Right atrium auricular region (tissue), 2 donors: ENCODE data around the gene RNASE13. TPM values are rescaled to one million over a fixed set of nuclear protein-coding genes. Genes with fewer than 3 reads are reported as not detected.
A peak's percentile ranks its signal among the peaks of the same experiment; 100 is the strongest.
"Not testable (repeated sequence)": the region's sequence is repeated elsewhere in the genome, so short reads cannot be mapped to it uniquely, and the experiment has no call there.

Experiments used
- DNase-seq: peaks from one replicate; pipeline ENCODE4 v3.0.0-alpha.2; 2019; ENCODE audit warnings: low spot score
- H3K27ac ChIP-seq, 2 donors: fragments of 200-600 bp; sonication (generic); 1 replicate in 1 of 2; 2 replicates in 1 of 2; pipeline ENCODE4 v1.5.1; 2016 to 2019
- H3K27me3 ChIP-seq, 2 donors: fragments of 200-600 bp; sonication (generic); one replicate each; pipeline versions ENCODE4 v1.5.1 to v1.6.0; 2017 to 2019
- H3K36me3 ChIP-seq: fragments of 200-600 bp; sonication (generic); one replicate; pipeline ENCODE4 v1.5.1; 2016
- H3K4me1 ChIP-seq, 2 donors: fragments of 200-600 bp; sonication (generic); one replicate each; pipeline versions ENCODE4 v1.5.1 to v1.6.0; 2017 to 2019
- H3K4me3 ChIP-seq, 2 donors: fragments of 200-600 bp; sonication (generic); 1 replicate in 1 of 2; 2 replicates in 1 of 2; pipeline ENCODE4 v1.5.1; 2017 to 2019; ENCODE audit warnings: mild to moderate bottlenecking in 1 of 2, moderate library complexity in 1 of 2
- H3K9me3 ChIP-seq, 2 donors: fragments of 200-600 bp; sonication (generic); one replicate each; pipeline ENCODE4 v1.5.1; 2019
- total RNA-seq, 2 donors: library from RNA; depleted of rRNA; stranded (reverse); fragments of >200 nt; gene quantifications; one replicate each; pipeline ENCODE4 v1.1.0, GENCODE V29; 2016
- TF ChIP-seq, protein P1 (sequence below), 2 donors: fragments of 200-600 bp; sonication (generic); IDR thresholded peaks; one replicate each; pipeline ENCODE4 v1.5.1; 2019; ENCODE audit warnings: antibody characterized with exemption in 2 of 2

Gene RNASE13
- total RNA-seq, 2 donors from 2014 or later: not detected

DNA sequence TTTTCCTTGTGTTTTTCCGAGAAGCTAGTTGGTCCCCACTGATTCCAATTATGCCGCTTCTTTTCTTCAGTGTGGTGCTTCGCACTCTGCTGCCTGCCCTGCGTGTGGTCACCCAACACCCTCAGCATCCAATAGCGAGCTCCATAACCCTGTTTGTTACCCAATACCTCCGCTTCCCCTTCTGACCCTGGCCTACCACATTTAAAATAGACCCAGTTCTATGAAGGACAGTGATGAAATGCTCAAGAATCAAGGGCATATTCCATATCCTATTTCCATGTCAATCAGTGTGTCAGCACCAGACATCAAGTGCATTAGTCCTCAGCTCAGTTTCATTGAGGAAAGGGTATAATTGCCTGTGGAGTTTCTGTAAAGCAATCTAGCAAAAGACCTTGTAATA lies 19.3 kb downstream of the RNASE13 start:
- H3K27ac ChIP-seq: peak overlapping the region in 1 of 2 donors; percentile 13
- H3K4me3 ChIP-seq: no peak overlapping the region
- peaks cover 0 to 5% of the 10 kb centered on the region in 2 donors for H3K4me1 ChIP-seq

DNA sequence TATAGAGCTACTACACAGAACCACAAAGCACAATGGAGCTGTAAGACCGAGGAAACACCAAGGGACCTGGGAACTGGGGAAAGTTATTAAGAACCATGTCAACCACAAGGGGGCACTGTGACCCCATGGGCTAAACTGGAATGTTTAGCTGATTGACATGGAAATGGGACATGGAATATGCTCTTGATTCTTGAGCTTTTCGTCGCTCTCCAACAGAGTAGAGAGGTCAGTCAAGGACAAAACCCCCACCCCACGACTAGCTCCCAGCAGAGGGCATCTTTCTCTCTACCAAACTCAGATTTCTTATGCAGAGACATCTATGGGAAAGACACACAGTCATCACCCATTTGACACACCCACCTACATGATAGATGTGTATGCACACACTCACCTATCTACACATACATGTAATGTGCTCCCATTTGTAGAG lies 19.8 kb downstream of the RNASE13 start:
- TF ChIP-seq, protein P1, sequence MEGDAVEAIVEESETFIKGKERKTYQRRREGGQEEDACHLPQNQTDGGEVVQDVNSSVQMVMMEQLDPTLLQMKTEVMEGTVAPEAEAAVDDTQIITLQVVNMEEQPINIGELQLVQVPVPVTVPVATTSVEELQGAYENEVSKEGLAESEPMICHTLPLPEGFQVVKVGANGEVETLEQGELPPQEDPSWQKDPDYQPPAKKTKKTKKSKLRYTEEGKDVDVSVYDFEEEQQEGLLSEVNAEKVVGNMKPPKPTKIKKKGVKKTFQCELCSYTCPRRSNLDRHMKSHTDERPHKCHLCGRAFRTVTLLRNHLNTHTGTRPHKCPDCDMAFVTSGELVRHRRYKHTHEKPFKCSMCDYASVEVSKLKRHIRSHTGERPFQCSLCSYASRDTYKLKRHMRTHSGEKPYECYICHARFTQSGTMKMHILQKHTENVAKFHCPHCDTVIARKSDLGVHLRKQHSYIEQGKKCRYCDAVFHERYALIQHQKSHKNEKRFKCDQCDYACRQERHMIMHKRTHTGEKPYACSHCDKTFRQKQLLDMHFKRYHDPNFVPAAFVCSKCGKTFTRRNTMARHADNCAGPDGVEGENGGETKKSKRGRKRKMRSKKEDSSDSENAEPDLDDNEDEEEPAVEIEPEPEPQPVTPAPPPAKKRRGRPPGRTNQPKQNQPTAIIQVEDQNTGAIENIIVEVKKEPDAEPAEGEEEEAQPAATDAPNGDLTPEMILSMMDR (IDR thresholded peaks at IDR 0.05): peak; percentile 81 to 95
- DNase-seq: peak; percentile 92
- Histone ChIP-seq H3K4me1 (peaks cover 0 to 5% of the 10 kb centered on the region in 2 donors), H3K9me3 (no peaks in the 10 kb centered on the region), H3K27ac (peak overlapping the region in 1 of 2 donors; percentile 13), H3K36me3 (peaks cover 34% of the 10 kb centered on the region), H3K4me3 (no peak overlapping the region), H3K27me3 (no peaks in the 10 kb centered on the region)

More for the DNA sequence above, 19.3 kb downstream of the RNASE13 start:
- no peak for DNase-seq
- Histone ChIP-seq H3K27me3 (no peaks in the 10 kb centered on the region), H3K36me3 (peaks cover 38% of the 10 kb centered on the region), H3K9me3 (no peaks in the 10 kb centered on the region)
- TF ChIP-seq, protein P1 (IDR thresholded peaks at IDR 0.05): no peak

- H3K27me3 ChIP-seq: no peaks in the 10 kb centered on the region
- no peak overlapping the region for H3K27ac ChIP-seq
- no peak overlapping the region for H3K4me3 ChIP-seq
- DNase-seq: no peak
- no peaks in the 10 kb centered on the region for H3K36me3 ChIP-seq
- H3K9me3 ChIP-seq: no peaks in the 10 kb centered on the region
- TF ChIP-seq, protein P1 (IDR thresholded peaks at IDR 0.05): no peak
- H3K4me1 ChIP-seq: peaks cover 0 to 5% of the 10 kb centered on the region in 2 donors
These were observed 23.5 kb downstream of the RNASE13 start for GRCh38 chr14:21011136-21011535.

DNA sequence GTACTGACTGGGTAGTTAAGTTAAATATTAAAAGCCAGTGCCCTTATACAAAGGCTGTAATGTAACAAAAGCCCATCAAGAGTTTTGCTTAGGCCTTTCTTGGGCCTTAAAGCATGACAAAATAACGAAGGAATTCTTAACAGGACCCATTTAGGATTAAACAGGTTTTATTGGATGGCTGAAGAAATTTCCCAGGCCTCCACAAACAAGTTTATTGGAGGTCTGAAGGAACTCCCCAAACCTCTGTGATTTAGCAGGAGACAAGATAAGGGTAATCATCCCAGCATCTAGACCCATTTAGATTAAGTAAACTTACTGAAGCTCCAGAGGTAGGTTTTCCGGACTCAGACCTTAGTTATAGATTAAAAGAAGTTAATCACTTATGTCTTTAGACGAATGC lies 24.9 kb downstream of the RNASE13 start:
- H3K27ac ChIP-seq, H3K9me3 ChIP-seq, H3K36me3 ChIP-seq, H3K27me3 ChIP-seq, H3K4me3 ChIP-seq, DNase-seq, H3K4me1 ChIP-seq: not testable (repeated sequence)

DNA sequence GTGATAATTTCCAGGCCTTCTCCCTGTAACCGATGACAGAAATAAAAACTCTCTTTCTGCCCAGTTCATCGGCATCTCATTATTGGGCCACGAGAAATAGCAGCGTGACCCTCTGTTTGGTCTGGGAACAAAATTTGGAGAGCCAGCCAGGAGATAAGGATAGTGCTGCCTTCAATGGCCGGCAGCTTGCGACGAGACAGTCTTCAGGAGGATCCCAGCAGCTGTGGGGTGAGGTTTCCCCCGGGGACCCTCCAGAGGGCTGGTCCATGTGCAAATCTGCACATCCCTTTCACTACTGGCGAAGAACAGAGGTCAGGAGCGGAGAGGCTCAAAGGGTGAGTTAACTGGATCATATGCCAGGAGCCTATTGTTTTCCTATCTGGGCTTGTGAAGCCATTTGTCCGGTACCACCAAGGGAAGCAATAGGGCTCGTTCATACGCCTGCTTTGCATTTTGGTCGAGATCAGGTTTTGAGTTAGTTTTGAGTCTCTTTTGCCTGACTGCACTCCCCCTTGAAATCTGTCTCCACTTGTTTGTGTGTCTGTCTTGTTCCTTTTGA lies 30.7 kb downstream of the RNASE13 start:
- Histone ChIP-seq H3K27ac (peak overlapping the region; percentile 62 to 70), H3K9me3 (no peaks in the 10 kb centered on the region), H3K36me3 (no peaks in the 10 kb centered on the region), H3K4me1 (no peaks in the 10 kb centered on the region), H3K27me3 (no peaks in the 10 kb centered on the region), H3K4me3 (peak overlapping the region; percentile 32 to 46)
- TF ChIP-seq, protein P1 (IDR thresholded peaks at IDR 0.05): no peak
- no peak for DNase-seq

GRCh38 chr14:21001218-21001617 lies 33.4 kb downstream of the RNASE13 start:
- H3K27me3 ChIP-seq: no peaks in the 10 kb centered on the region
- no peak for DNase-seq
- H3K4me3 ChIP-seq: no peak overlapping the region
- H3K4me1 ChIP-seq: no peaks in the 10 kb centered on the region
- TF ChIP-seq, protein P1 (IDR thresholded peaks at IDR 0.05): no peak
- H3K36me3 ChIP-seq: peaks cover 10% of the 10 kb centered on the region
- no peaks in the 10 kb centered on the region for H3K9me3 ChIP-seq
- H3K27ac ChIP-seq: no peak overlapping the region
